Measurements from ENCODE around the gene MAST4. TPM values are rescaled to one million over a fixed set of nuclear protein-coding genes. Genes with fewer than 3 reads are reported as not detected.

The MAST4 gene
- polyA plus RNA-seq, 1 donor (not counting 4 experiments of a cell fraction or from before 2014, with no cell fraction given), result 19.8 TPM

DNA sequence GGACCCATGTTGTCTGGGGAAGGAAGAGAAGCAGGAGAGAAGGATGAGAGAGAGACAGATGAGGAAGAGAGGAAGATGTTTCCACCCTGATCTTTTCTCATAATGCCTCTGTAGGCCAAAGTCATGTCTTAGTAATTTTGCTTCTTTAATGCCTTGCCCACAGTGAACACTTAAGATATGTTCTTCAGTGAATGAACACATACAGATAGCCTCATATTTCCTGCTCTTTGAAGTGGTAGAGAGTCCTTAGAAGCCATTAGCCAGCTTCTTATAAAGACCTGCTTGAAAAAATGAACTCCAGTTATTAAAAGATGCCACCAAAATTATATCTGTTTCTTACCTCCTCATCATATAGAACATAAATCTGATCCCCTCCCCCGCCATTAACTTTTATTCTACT is 356.0 kb downstream of the MAST4 start:
- TF ChIP-seq, protein P1, sequence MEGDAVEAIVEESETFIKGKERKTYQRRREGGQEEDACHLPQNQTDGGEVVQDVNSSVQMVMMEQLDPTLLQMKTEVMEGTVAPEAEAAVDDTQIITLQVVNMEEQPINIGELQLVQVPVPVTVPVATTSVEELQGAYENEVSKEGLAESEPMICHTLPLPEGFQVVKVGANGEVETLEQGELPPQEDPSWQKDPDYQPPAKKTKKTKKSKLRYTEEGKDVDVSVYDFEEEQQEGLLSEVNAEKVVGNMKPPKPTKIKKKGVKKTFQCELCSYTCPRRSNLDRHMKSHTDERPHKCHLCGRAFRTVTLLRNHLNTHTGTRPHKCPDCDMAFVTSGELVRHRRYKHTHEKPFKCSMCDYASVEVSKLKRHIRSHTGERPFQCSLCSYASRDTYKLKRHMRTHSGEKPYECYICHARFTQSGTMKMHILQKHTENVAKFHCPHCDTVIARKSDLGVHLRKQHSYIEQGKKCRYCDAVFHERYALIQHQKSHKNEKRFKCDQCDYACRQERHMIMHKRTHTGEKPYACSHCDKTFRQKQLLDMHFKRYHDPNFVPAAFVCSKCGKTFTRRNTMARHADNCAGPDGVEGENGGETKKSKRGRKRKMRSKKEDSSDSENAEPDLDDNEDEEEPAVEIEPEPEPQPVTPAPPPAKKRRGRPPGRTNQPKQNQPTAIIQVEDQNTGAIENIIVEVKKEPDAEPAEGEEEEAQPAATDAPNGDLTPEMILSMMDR (optimal IDR thresholded peaks at IDR 0.05 in 1 of 3, IDR thresholded peaks at IDR 0.05 in 1 of 3, conservative IDR thresholded peaks at IDR 0.05 in 1 of 3; ENCODE audit: extremely low read depth in 1 of 3, insufficient read depth in 2 of 3, low read length in 3 of 3), result no peak
- TF ChIP-seq EZH2 (IDR thresholded peaks at IDR 0.05; ENCODE audit: low read length), result no peak
- Histone ChIP-seq H3K4me1 (ENCODE audit: control insufficient read depth, extremely low read depth, insufficient read depth, low read length) (peaks cover under 1% of the 10 kb centered on the region), H3K36me3 (ENCODE audit: control insufficient read depth in 2 of 2, extremely low read depth in 1 of 2, insufficient read depth in 2 of 2, low read length in 2 of 2) (no peaks in the 10 kb centered on the region), H2AFZ (ENCODE audit: control insufficient read depth, low read length) (no peak overlapping the region), H3K9me3 (ENCODE audit: control insufficient read depth, low read depth, low read length) (no peaks in the 10 kb centered on the region), H3K9ac (ENCODE audit: control insufficient read depth, extremely low read depth, insufficient read depth, low read length) (no peak overlapping the region), H3K27me3 (ENCODE audit: control insufficient read depth, extremely low read depth, insufficient read depth, low read length) (no peaks in the 10 kb centered on the region), H3K9me1 (ENCODE audit: control insufficient read depth, extremely low read depth, insufficient read depth, low read length) (no peaks in the 10 kb centered on the region), H3K4me3 (ENCODE audit: control insufficient read depth in 2 of 3, extremely low read depth in 1 of 3, insufficient read depth in 2 of 3, low read depth in 1 of 3, low read length in 3 of 3) (no peak overlapping the region), H3K27ac (ENCODE audit: control insufficient read depth, insufficient read depth, low read length) (no peak overlapping the region), H4K20me1 (ENCODE audit: control insufficient read depth, extremely low read depth, insufficient read depth, low read length) (no peaks in the 10 kb centered on the region), H3K4me2 (ENCODE audit: control insufficient read depth, extremely low read depth, insufficient read depth, low read depth, low read length) (no peak overlapping the region), H3K79me2 (ENCODE audit: control insufficient read depth, insufficient read depth, low read length) (no peaks in the 10 kb centered on the region)
- dilution Hi-C loops (cut with MboI; ENCODE audit: extremely low pct_ligation_motif_present, low sequenced_read_pairs), result no loop called here
- FAIRE-seq (no peak), DNase-seq (ENCODE audit: low read depth, low spot score) (no peak)

GRCh38 chr5:66956439-66956838 is 360.2 kb downstream of the MAST4 start:
- dilution Hi-C loops (cut with MboI; ENCODE audit: extremely low pct_ligation_motif_present, low sequenced_read_pairs), result no loop called here
- H3K9me3 ChIP-seq (ENCODE audit: control insufficient read depth, low read depth, low read length), result no peaks in the 10 kb centered on the region
- no peaks in the 10 kb centered on the region for H3K9me1 ChIP-seq (ENCODE audit: control insufficient read depth, extremely low read depth, insufficient read depth, low read length)
- TF ChIP-seq, protein P1 (optimal IDR thresholded peaks at IDR 0.05 in 1 of 3, IDR thresholded peaks at IDR 0.05 in 1 of 3, conservative IDR thresholded peaks at IDR 0.05 in 1 of 3; ENCODE audit: extremely low read depth in 1 of 3, insufficient read depth in 2 of 3, low read length in 3 of 3), result no peak
- TF ChIP-seq EZH2 (IDR thresholded peaks at IDR 0.05; ENCODE audit: low read length), result no peak
- H2AFZ ChIP-seq (ENCODE audit: control insufficient read depth, low read length), result no peak overlapping the region
- H3K27me3 ChIP-seq (ENCODE audit: control insufficient read depth, extremely low read depth, insufficient read depth, low read length), result no peaks in the 10 kb centered on the region
- H3K36me3 ChIP-seq (ENCODE audit: control insufficient read depth in 2 of 2, extremely low read depth in 1 of 2, insufficient read depth in 2 of 2, low read length in 2 of 2), result no peaks in the 10 kb centered on the region
- DNase-seq (ENCODE audit: low read depth, low spot score) (no peak), FAIRE-seq (no peak)
- H3K79me2 ChIP-seq (ENCODE audit: control insufficient read depth, insufficient read depth, low read length), result no peaks in the 10 kb centered on the region
- no peak overlapping the region for H3K9ac ChIP-seq (ENCODE audit: control insufficient read depth, extremely low read depth, insufficient read depth, low read length)
- H3K4me1 ChIP-seq (ENCODE audit: control insufficient read depth, extremely low read depth, insufficient read depth, low read length), result peaks cover 31% of the 10 kb centered on the region
- no peak overlapping the region for H3K4me2 ChIP-seq (ENCODE audit: control insufficient read depth, extremely low read depth, insufficient read depth, low read depth, low read length)
- no peaks in the 10 kb centered on the region for H4K20me1 ChIP-seq (ENCODE audit: control insufficient read depth, extremely low read depth, insufficient read depth, low read length)
- H3K27ac ChIP-seq (ENCODE audit: control insufficient read depth, insufficient read depth, low read length), result no peak overlapping the region
- no peak overlapping the region for H3K4me3 ChIP-seq (ENCODE audit: control insufficient read depth in 2 of 3, extremely low read depth in 1 of 3, insufficient read depth in 2 of 3, low read depth in 1 of 3, low read length in 3 of 3)

Data from keratinocyte (primary cell).